Measurements from ENCODE around the gene NACC1. TPM values are rescaled to one million over a fixed set of nuclear protein-coding genes. Genes with fewer than 3 reads are reported as not detected.

The NACC1 gene
- total RNA-seq, 1 experiment from 2014 or later, result 133 TPM

GRCh38 chr19:13089139-13089856, 28.8 kb upstream of the NACC1 start:
- no peak overlapping the region for H3K4me3 ChIP-seq
- 0 out of 2 replicates have a peak, but pooled peaks cover 3% of the 10 kb centered on the region for H3K4me1 ChIP-seq (replicated peaks; ENCODE audit: insufficient read depth)
- H3K4me2 ChIP-seq, result no peak overlapping the region
- H3K36me3 ChIP-seq (ENCODE audit: low read depth), result no peaks in the 10 kb centered on the region
- no peaks in the 10 kb centered on the region for H3K9me2 ChIP-seq (ENCODE audit: insufficient read depth)
- BruUV-seq (replicated peaks), result no TSS peak
- intact Hi-C loops (cut with micrococcal nuclease; ENCODE audit: unreplicated experiment), result no loop called here
- POLR2A ChIA-PET (ENCODE audit: unreplicated experiment), result interaction anchor here (0.6 kb wide), 1 partner anchor 78 kb away, joined by 3 read pairs; no protein-coding TSS in a partner anchor
- H2AFZ ChIP-seq, result no peak overlapping the region
- no peak for DNase-seq
- H3K9me3 ChIP-seq (ENCODE audit: insufficient read depth, low read depth), result no peaks in the 10 kb centered on the region
- TF ChIP-seq CTCF (conservative IDR thresholded peaks at IDR 0.05), result peak; percentile 52
- TF ChIP-seq EZH2 (IDR thresholded peaks at IDR 0.05; ENCODE audit: low read depth), result no peak
- CTCF ChIA-PET, result interaction anchor here (1.0 kb wide), 1 partner anchor 112 kb away, joined by 3 read pairs; no protein-coding TSS in a partner anchor
- H3K27me3 ChIP-seq (ENCODE audit: insufficient read depth, low read depth), result no peaks in the 10 kb centered on the region
- no peak overlapping the region for H3K27ac ChIP-seq
- H3F3A ChIP-seq (ENCODE audit: insufficient read depth, low read depth), result peaks cover under 1% of the 10 kb centered on the region; the same call in 1 of the 2 replicates
- H3K79me2 ChIP-seq (ENCODE audit: low read depth), result no peaks in the 10 kb centered on the region
- H4K20me1 ChIP-seq (ENCODE audit: insufficient read depth), result no peaks in the 10 kb centered on the region

- Histone ChIP-seq H3K79me2 (ENCODE audit: low read depth) (no peaks in the 10 kb centered on the region), H4K20me1 (ENCODE audit: insufficient read depth) (no peaks in the 10 kb centered on the region), H3K36me3 (ENCODE audit: low read depth) (no peaks in the 10 kb centered on the region), H3K9me2 (ENCODE audit: insufficient read depth) (no peaks in the 10 kb centered on the region), H3K9me3 (ENCODE audit: insufficient read depth, low read depth) (no peaks in the 10 kb centered on the region), H3F3A (ENCODE audit: insufficient read depth, low read depth) (peaks cover 5% of the 10 kb centered on the region; the same call in 1 of the 2 replicates), H3K27ac (no peak overlapping the region), H3K27me3 (ENCODE audit: insufficient read depth, low read depth) (no peaks in the 10 kb centered on the region), H3K4me1 (replicated peaks; ENCODE audit: insufficient read depth) (0 out of 2 replicates have a peak, but pooled peaks cover 3% of the 10 kb centered on the region), H2AFZ (no peak overlapping the region), H3K4me3 (no peak overlapping the region), H3K4me2 (no peak overlapping the region)
- ChIA-PET POLR2A (ENCODE audit: unreplicated experiment) (no interaction called here), CTCF (interaction anchor here (1.0 kb wide), 1 partner anchor 113 kb away, joined by 3 read pairs; no protein-coding TSS in a partner anchor)
- no TSS peak for BruUV-seq (replicated peaks)
- intact Hi-C loops (cut with micrococcal nuclease; ENCODE audit: unreplicated experiment), result no loop called here
- no peak for DNase-seq
- no peak for TF ChIP-seq EZH2 (IDR thresholded peaks at IDR 0.05; ENCODE audit: low read depth)
- TF ChIP-seq CTCF (conservative IDR thresholded peaks at IDR 0.05), result no peak
Observed at GRCh38 chr19:13089857-13090507, 28.1 kb upstream of the NACC1 start.

GRCh38 chr19:13090511-13091231, 27.4 kb upstream of the NACC1 start:
- BruUV-seq (replicated peaks), result no TSS peak
- Histone ChIP-seq H3K36me3 (ENCODE audit: low read depth) (no peaks in the 10 kb centered on the region), H2AFZ (no peak overlapping the region), H3K4me1 (replicated peaks; ENCODE audit: insufficient read depth) (0 out of 2 replicates have a peak, but pooled peaks cover 3% of the 10 kb centered on the region), H3K9me2 (ENCODE audit: insufficient read depth) (no peaks in the 10 kb centered on the region), H3K9me3 (ENCODE audit: insufficient read depth, low read depth) (no peaks in the 10 kb centered on the region), H3K79me2 (ENCODE audit: low read depth) (no peaks in the 10 kb centered on the region), H3K27me3 (ENCODE audit: insufficient read depth, low read depth) (no peaks in the 10 kb centered on the region), H3K4me2 (no peak overlapping the region), H4K20me1 (ENCODE audit: insufficient read depth) (no peaks in the 10 kb centered on the region), H3K27ac (no peak overlapping the region), H3F3A (ENCODE audit: insufficient read depth, low read depth) (peaks cover 5% of the 10 kb centered on the region; the same call in 1 of the 2 replicates), H3K4me3 (no peak overlapping the region)
- TF ChIP-seq CTCF (conservative IDR thresholded peaks at IDR 0.05) (no peak), EZH2 (IDR thresholded peaks at IDR 0.05; ENCODE audit: low read depth) (no peak)
- POLR2A ChIA-PET (ENCODE audit: unreplicated experiment), result interaction anchor here (0.6 kb wide), 1 partner anchor 127 kb away, joined by 8 read pairs; no protein-coding TSS in a partner anchor
- intact Hi-C loops (cut with micrococcal nuclease; ENCODE audit: unreplicated experiment), result no loop called here
- CTCF ChIA-PET, result no interaction called here
- DNase-seq, result no peak
